MCF 10A (cell line): ENCODE measurements around the gene TDRD10. TPM values are rescaled to one million over a fixed set of nuclear protein-coding genes. Genes with fewer than 3 reads are reported as not detected.
A peak's percentile ranks its signal among the peaks of the same experiment; 100 is the strongest.

Source experiments
- Bru-seq: library from RNA; stranded (reverse); fragments of 400-500 nt; gene quantifications from one replicate; lab custom pipeline; 2021; lab: Mats Ljungman, UMichigan
- BruChase-seq, 2 experiments: library from RNA; stranded (reverse); fragments of 400-500 nt; gene quantifications; one replicate each; lab custom pipeline; 2021; lab: Mats Ljungman, UMichigan
- BruUV-seq: library from RNA; stranded (reverse); fragments of 400-500 nt; replicated peaks from 2 replicates; lab custom pipeline; 2021; lab: Mats Ljungman, UMichigan
- CTCF ChIA-PET: fragments of 300-600 bp; sonication (Branson Sonifier 250); formaldehyde crosslinking; extraction: SDS; loops from one replicate; lab custom pipeline; 2021; ENCODE audit warnings: antibody characterized with exemption, inconsistent platforms; lab: Yijun Ruan, JAX
- POLR2A ChIA-PET: fragments of 300-600, 350-650 bp; sonication (Branson Sonifier 250); formaldehyde crosslinking; extraction: SDS; loops from one replicate; lab custom pipeline; 2020; ENCODE audit warnings: antibody characterized with exemption, inconsistent platforms; lab: Yijun Ruan, JAX
- DNase-seq: peaks from one replicate; pipeline ENCODE4 v3.0.0-alpha.2; 2018; ENCODE audit not compliant: unreplicated experiment
- H3K27ac Mint-ChIP-seq: one replicate; pipeline ENCODE4 v1.8.0; 2022; ENCODE audit warnings: mild to moderate bottlenecking, low read depth, mixed read lengths; ENCODE audit not compliant: unreplicated experiment
- H3K27me3 Mint-ChIP-seq: one replicate; pipeline ENCODE4 v1.8.0; 2022; ENCODE audit warnings: mixed read lengths; ENCODE audit not compliant: insufficient read depth, unreplicated experiment
- H3K36me3 Mint-ChIP-seq: one replicate; pipeline ENCODE4 v1.8.0; 2022; ENCODE audit warnings: mild to moderate bottlenecking, moderate library complexity, mixed read lengths; ENCODE audit not compliant: insufficient read depth, unreplicated experiment
- H3K4me1 Mint-ChIP-seq: one replicate; pipeline ENCODE4 v1.8.0; 2022; ENCODE audit warnings: mixed read lengths; ENCODE audit not compliant: insufficient read depth, unreplicated experiment
- H3K4me3 Mint-ChIP-seq: one replicate; pipeline ENCODE4 v1.8.0; 2022; ENCODE audit warnings: mild to moderate bottlenecking, moderate library complexity, mixed read lengths; ENCODE audit not compliant: unreplicated experiment
- H3K9me3 Mint-ChIP-seq: one replicate; pipeline ENCODE4 v1.8.0; 2022; ENCODE audit warnings: mixed read lengths; ENCODE audit not compliant: unreplicated experiment
- intact Hi-C: fragments of 100-400 bp; cut with micrococcal nuclease; formaldehyde crosslinking; loops from 2 replicates; pipeline ENCODE4 v1.14.1; 2022
- long read RNA-seq: library from polyadenylated mRNA; stranded (forward); transcript quantifications from one replicate; pipeline ENCODE4 v2.0.0, GENCODE V29; 2022
- total RNA-seq: library from RNA; stranded (reverse); gene quantifications from 2 replicates; pipeline ENCODE4 v1.2.3, GENCODE V29; 2022
- TF ChIP-seq, protein P1 (sequence below): fragments of 200-600 bp; IDR thresholded peaks from one replicate; pipeline ENCODE4 v1.8.0; 2022; ENCODE audit warnings: antibody characterized with exemption, mild to moderate bottlenecking; ENCODE audit not compliant: unreplicated experiment

TDRD10 gene
- not detected in 2 replicates for total RNA-seq
- not detected for Bru-seq, nascent RNA
- BruChase-seq, experiment 1, labeled RNA remaining after a 6-hour chase, result percentile 2 among the genes with signal in this experiment
- percentile 5 among the genes with signal in this experiment for BruChase-seq, experiment 2, labeled RNA remaining after a 2-hour chase
- long read RNA-seq, result 0 reads

DNA sequence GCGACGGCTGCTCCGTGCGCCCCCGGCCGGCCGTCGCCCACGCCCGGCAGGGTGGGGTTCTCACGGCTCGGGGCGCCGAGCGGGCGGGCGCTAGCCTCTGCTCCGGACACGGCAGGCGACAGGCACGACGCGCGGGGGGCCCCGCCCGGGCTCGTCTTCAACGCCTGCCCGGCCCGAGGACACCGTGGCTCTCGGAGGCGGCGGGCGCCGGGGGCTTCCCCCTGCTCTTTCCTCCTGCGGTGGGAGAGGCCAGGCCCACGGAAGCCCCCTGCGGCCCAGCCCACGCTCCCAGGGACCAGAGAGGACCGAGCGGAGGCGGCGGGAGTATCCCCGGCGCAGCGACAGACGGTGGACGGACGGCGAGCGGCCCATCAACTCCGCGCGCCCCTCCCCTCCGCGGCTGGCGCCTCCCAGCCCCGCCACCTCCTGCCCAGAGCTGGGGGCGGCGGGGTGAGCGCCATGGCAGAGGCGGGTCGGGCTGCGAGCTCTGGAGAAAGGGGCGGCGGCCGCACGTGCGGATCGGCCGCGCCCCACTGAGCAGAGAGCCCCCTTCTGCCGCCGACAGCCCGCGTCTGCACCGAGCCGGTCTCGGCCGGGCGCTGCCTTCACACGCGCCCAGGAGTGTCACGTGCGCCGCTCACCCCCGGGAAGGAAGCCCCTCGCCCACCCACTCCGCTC lies at the start of gene TDRD10, which contains the start of gene SHE:
Gene TDRD10 (plus strand): TSS at position 154 of the 678 bp plus-strand sequence. CDS start 4,685 bp downstream, outside the sequence.
Gene SHE (minus strand): TSS at position 347 of the 678 bp plus-strand sequence. CDS start 386 bp downstream, outside the sequence.
- Mint-ChIP-seq H3K36me3 (no peaks in the 10 kb centered on the region), H3K4me1 (no peaks in the 10 kb centered on the region)
- CTCF ChIA-PET, result no interaction called here

GRCh38 chr1:154453161-154453560 lies 48.9 kb upstream of the TDRD10 start:
- Mint-ChIP-seq H3K27ac (peak overlapping the region; percentile 8), H3K36me3 (peaks cover 98% of the 10 kb centered on the region), H3K27me3 (no peaks in the 10 kb centered on the region), H3K4me1 (peaks cover 20% of the 10 kb centered on the region), H3K9me3 (no peaks in the 10 kb centered on the region), H3K4me3 (no peak overlapping the region)
- no peak for DNase-seq
- intact Hi-C loops, result no loop called here
- TF ChIP-seq, protein P1, sequence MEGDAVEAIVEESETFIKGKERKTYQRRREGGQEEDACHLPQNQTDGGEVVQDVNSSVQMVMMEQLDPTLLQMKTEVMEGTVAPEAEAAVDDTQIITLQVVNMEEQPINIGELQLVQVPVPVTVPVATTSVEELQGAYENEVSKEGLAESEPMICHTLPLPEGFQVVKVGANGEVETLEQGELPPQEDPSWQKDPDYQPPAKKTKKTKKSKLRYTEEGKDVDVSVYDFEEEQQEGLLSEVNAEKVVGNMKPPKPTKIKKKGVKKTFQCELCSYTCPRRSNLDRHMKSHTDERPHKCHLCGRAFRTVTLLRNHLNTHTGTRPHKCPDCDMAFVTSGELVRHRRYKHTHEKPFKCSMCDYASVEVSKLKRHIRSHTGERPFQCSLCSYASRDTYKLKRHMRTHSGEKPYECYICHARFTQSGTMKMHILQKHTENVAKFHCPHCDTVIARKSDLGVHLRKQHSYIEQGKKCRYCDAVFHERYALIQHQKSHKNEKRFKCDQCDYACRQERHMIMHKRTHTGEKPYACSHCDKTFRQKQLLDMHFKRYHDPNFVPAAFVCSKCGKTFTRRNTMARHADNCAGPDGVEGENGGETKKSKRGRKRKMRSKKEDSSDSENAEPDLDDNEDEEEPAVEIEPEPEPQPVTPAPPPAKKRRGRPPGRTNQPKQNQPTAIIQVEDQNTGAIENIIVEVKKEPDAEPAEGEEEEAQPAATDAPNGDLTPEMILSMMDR, result no peak
- POLR2A ChIA-PET, result interaction anchor here (0.6 to 1.6 kb wide), 4 partner anchors 10 to 672 kb away, joined by 3 to 4 read pairs (median 4); no protein-coding TSS in a partner anchor
- BruUV-seq, result no TSS peak
- CTCF ChIA-PET, result interaction anchor here (0.7 to 1.0 kb wide), 4 partner anchors 90 to 483 kb away, joined by 3 read pairs; partner anchors contain the start of gene PMVK

More for the DNA sequence above, at the start of gene TDRD10, which contains the start of gene SHE:
- no peak within 1 kb of the TSS for H3K27ac Mint-ChIP-seq
- H3K27me3 Mint-ChIP-seq, result peaks cover 64% of the 10 kb centered on the region
- intact Hi-C loops, result no loop called here
- H3K4me3 Mint-ChIP-seq, result no peak within 1 kb of the TSS
- TF ChIP-seq, protein P1, result no peak
- DNase-seq, result no peak
- no TSS peak for BruUV-seq
- no peaks in the 10 kb centered on the region for H3K9me3 Mint-ChIP-seq
- POLR2A ChIA-PET, result interaction anchor here (2.1 kb wide), 1 partner anchor 19 kb away, joined by 5 read pairs; no protein-coding TSS in a partner anchor

- Mint-ChIP-seq H3K9me3 (no peaks in the 10 kb centered on the region), H3K27ac (peak overlapping the region; percentile 8), H3K36me3 (peaks cover 98% of the 10 kb centered on the region), H3K4me1 (peaks cover 20% of the 10 kb centered on the region), H3K4me3 (no peak overlapping the region), H3K27me3 (no peaks in the 10 kb centered on the region)
- CTCF ChIA-PET, result interaction anchor here (0.7 to 1.2 kb wide), 7 partner anchors 9 to 482 kb away, joined by 3 to 9 read pairs (median 3); partner anchors contain the start of gene PMVK
- peak; percentile 90 for DNase-seq
- intact Hi-C loops, result no loop called here
- BruUV-seq, result TSS peak; percentile 42
- POLR2A ChIA-PET, result interaction anchor here (0.6 to 1.6 kb wide), 8 partner anchors 10 to 671 kb away, joined by 3 to 4 read pairs (median 4); no protein-coding TSS in a partner anchor
- TF ChIP-seq, protein P1, result no peak
These were observed 48.3 kb upstream of the TDRD10 start for GRCh38 chr1:154453574-154454352.
